ENCODE data around the gene DDIAS. TPM values are rescaled to one million over a fixed set of nuclear protein-coding genes. Genes with fewer than 3 reads are reported as not detected.

DDIAS gene
- total and polyA plus RNA-seq, 9 of the 15 experiments (the other 6 are each of a cell fraction or from before 2014, with no cell fraction given), result 9.4 to 27.2 (median 23.3) TPM

DNA sequence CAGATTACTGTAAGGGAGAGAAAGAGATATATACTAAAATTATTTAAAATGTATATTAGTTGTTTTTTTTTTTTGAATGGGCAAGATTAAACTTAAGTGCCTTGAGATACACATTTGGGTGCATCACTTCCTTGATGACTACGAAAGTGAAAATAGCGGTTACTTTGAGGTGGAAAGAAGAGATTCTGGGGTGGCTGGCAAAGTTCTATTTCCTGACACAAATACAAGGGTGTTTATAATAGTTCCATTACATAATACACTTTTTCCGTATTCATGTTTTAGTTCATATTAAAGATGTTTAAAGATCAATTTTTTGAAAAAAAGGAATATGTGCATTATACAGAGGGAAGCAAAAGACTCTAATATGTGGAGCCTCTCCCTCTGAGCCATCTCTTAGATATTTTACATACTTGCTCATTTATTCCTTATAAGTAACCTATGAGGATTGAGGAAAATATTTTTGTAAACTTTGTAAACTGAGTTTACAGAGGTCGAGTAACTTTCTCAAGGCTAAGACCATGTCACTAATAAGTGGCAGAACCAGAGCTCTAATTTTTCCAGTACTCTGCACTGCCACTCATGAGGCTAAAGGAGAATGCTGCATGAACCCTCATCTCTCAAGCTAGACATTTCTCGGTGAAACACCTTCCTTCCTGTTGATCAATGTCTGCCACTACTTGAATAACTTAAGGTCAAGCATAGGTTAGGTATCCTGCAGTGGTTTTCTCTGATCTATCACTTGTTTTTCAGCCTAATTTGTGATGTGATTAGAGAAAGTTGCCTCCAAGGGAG lies 58.6 kb downstream of the DDIAS start (continued):
- no peak for TF ChIP-seq ZNF217 (CRISPR knock-in tag; IDR thresholded peaks at IDR 0.05)
- TF ChIP-seq, protein P1, sequence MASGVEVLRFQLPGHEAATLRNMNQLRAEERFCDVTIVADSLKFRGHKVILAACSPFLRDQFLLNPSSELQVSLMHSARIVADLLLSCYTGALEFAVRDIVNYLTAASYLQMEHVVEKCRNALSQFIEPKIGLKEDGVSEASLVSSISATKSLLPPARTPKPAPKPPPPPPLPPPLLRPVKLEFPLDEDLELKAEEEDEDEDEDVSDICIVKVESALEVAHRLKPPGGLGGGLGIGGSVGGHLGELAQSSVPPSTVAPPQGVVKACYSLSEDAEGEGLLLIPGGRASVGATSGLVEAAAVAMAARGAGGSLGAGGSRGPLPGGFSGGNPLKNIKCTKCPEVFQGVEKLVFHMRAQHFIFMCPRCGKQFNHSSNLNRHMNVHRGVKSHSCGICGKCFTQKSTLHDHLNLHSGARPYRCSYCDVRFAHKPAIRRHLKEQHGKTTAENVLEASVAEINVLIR (CRISPR knock-in tag; IDR thresholded peaks at IDR 0.05), result no peak

DNA sequence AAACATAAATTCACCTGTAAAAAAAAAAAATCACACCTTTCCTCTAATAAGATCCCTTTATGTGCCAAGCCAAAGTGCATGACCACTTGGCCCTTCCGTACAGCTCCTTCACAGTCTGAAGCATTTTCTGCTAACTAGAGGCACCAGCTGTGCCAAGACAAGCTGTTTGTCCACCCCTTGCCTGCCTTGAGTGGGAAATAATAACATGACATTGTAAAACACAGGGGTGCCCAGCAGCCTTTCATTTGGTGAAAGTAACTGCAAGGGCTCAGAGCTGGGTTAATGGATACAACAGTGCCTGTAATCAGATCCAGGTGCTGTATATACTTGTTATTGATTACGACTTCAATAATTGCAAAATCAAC lies 59.2 kb downstream of the DDIAS start:
- no TSS peak for BruUV-seq (replicated peaks)
- FAIRE-seq (no peak), DNase-seq (ENCODE audit: extremely low read depth in 1 of 4, low spot score in 3 of 4) (no peak), ATAC-seq (no peak)
- ChIA-PET POLR2A (interaction anchor here (0.6 to 0.7 kb wide), 3 partner anchors 16 to 45 kb away, joined by 3 read pairs; no protein-coding TSS in a partner anchor), CTCF (ENCODE audit: low intra/inter-chr PET ratio) (no interaction called here)
- no peak overlapping the region for H3K4me3 ChIP-seq
- no peaks in the 10 kb centered on the region for H3K9me3 ChIP-seq (replicated peaks; ENCODE audit: control insufficient read depth, insufficient read depth, low read depth, low read length)
- no peak overlapping the region for H3K4me2 ChIP-seq (ENCODE audit: insufficient read depth, low read length)
- no peak overlapping the region for H3K27ac ChIP-seq (ENCODE audit: extremely low read depth, low read depth, low read length)
- in situ Hi-C loops (cut with MboI), result no loop called here
- 12% methylated on average over 2 of the region's 2 CpGs for WGBS (ENCODE audit: insufficient coverage, low coverage, missing lambda C conversion rate)
- no peaks in the 10 kb centered on the region for H4K20me1 ChIP-seq (replicated peaks; ENCODE audit: control insufficient read depth, insufficient read depth, low read length)
- H3K9ac ChIP-seq (ENCODE audit: insufficient read depth in 1 of 2, low read depth in 2 of 2, low read length in 2 of 2), result no peak overlapping the region
- H3K4me1 ChIP-seq (replicated peaks in 1 of 2; ENCODE audit: control insufficient read depth in 2 of 2, insufficient read depth in 2 of 2, low read length in 2 of 2), result peaks cover 0 to 7% of the 10 kb centered on the region in 2 experiments; a peak in 2 of 5 replicates
- no peaks in the 10 kb centered on the region for H3K9me1 ChIP-seq (ENCODE audit: control insufficient read depth, insufficient read depth, low read length)
- intact Hi-C loops (cut with micrococcal nuclease), result no loop called here
- H3K27me3 ChIP-seq (ENCODE audit: control insufficient read depth in 2 of 2, insufficient read depth in 2 of 2, low read length in 2 of 2), result no peaks in the 10 kb centered on the region; a peak in 1 of 5 replicates
- 0 out of 2 replicates have a peak overlapping the region, but pooled peaks have one; percentile 9 for H2AFZ ChIP-seq (ENCODE audit: low read depth, low read length)
- H3K36me3 ChIP-seq (ENCODE audit: control insufficient read depth, insufficient read depth, low read length), result no peaks in the 10 kb centered on the region
- H3K79me2 ChIP-seq (ENCODE audit: control insufficient read depth, insufficient read depth, low read length), result no peaks in the 10 kb centered on the region
- TF ChIP-seq ZNF644 (tag; IDR thresholded peaks at IDR 0.05; ENCODE audit: low read depth) (no peak), RNF2 (IDR thresholded peaks at IDR 0.05) (no peak), ZNF311 (CRISPR knock-in tag; IDR thresholded peaks at IDR 0.05) (no peak), XRCC5 (IDR thresholded peaks at IDR 0.05; ENCODE audit: low read depth, low read length) (no peak), SMAD4 (CRISPR knock-in tag; conservative IDR thresholded peaks at IDR 0.05) (no peak), ZNF766 (CRISPR knock-in tag; conservative IDR thresholded peaks at IDR 0.05) (no peak), ESRRB (CRISPR knock-in tag; IDR thresholded peaks at IDR 0.05; ENCODE audit: borderline replicate concordance) (no peak), PTTG1 (tag; IDR thresholded peaks at IDR 0.05; ENCODE audit: low read depth) (no peak), POLR2A (conservative IDR thresholded peaks at IDR 0.05) (no peak)
- TF ChIP-seq, protein P2, sequence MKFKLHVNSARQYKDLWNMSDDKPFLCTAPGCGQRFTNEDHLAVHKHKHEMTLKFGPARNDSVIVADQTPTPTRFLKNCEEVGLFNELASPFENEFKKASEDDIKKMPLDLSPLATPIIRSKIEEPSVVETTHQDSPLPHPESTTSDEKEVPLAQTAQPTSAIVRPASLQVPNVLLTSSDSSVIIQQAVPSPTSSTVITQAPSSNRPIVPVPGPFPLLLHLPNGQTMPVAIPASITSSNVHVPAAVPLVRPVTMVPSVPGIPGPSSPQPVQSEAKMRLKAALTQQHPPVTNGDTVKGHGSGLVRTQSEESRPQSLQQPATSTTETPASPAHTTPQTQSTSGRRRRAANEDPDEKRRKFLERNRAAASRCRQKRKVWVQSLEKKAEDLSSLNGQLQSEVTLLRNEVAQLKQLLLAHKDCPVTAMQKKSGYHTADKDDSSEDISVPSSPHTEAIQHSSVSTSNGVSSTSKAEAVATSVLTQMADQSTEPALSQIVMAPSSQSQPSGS (CRISPR knock-in tag; IDR thresholded peaks at IDR 0.05), result no peak
- TF ChIP-seq, protein P3, sequence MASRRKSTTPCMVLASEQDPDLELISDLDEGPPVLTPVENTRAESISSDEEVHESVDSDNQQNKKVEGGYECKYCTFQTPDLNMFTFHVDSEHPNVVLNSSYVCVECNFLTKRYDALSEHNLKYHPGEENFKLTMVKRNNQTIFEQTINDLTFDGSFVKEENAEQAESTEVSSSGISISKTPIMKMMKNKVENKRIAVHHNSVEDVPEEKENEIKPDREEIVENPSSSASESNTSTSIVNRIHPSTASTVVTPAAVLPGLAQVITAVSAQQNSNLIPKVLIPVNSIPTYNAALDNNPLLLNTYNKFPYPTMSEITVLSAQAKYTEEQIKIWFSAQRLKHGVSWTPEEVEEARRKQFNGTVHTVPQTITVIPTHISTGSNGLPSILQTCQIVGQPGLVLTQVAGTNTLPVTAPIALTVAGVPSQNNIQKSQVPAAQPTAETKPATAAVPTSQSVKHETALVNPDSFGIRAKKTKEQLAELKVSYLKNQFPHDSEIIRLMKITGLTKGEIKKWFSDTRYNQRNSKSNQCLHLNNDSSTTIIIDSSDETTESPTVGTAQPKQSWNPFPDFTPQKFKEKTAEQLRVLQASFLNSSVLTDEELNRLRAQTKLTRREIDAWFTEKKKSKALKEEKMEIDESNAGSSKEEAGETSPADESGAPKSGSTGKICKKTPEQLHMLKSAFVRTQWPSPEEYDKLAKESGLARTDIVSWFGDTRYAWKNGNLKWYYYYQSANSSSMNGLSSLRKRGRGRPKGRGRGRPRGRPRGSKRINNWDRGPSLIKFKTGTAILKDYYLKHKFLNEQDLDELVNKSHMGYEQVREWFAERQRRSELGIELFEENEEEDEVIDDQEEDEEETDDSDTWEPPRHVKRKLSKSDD (conservative IDR thresholded peaks at IDR 0.05; ENCODE audit: low read length), result no peak
